ENCODE measurements around the gene DIP2C.
"Not testable (repeated sequence)": the region's sequence is repeated elsewhere in the genome, so short reads cannot be mapped to it uniquely, and the experiment has no call there.

The DIP2C gene

DNA sequence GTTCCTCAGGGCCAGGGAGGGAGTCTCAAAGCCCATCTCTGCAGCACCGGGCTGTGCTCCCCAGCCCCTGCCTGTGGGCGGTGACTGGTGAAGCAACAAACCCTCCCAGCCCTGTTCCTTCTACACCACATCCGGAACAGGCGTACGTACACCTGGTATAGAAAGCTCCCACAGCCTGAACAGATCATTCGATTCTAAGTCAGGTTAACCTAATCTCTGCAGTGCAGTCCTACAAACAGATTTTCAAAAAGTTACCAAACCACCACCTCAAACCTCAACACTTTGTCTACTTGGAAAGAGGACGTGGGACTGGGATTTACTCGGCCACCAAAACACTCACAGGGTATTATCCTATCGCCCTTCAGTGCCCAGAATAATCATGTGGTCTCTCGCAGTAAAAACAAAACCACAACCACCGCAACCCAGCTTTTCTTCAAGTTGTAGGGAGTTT, 238.4 kb downstream of the DIP2C start:
- DNase-seq: no peak
- H3K27ac ChIP-seq: no peak overlapping the region
- no peaks in the 10 kb centered on the region for H3K27me3 ChIP-seq (ENCODE audit: insufficient read depth, low read depth, severe bottlenecking)
- TF ChIP-seq CTCF (IDR thresholded peaks at IDR 0.05; ENCODE audit: low read depth, low read length): no peak
- H3K36me3 ChIP-seq: no peaks in the 10 kb centered on the region
- no peak overlapping the region for H3K4me3 ChIP-seq (ENCODE audit: low read depth, low read length)
- H3K9me3 ChIP-seq (ENCODE audit: severe bottlenecking): no peaks in the 10 kb centered on the region

DNA sequence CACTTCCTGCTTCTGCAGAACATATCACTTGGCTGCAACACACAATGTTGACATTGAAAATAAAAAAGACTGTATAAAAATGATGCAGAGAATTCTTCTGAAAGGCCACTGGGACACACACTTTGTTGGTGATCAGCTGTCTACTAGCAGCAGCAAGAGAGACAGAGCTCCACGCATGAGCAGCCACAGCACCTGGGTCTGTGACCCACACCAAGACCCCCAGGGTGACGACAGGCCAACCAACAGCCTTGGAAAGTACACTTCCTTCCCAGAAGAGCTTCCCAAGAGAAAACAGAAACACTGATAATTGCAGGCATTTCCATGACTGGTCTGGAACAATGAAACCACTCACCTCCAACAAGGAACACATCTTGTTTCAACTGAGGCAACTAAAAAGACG, 239.0 kb downstream of the DIP2C start:
- TF ChIP-seq CTCF (IDR thresholded peaks at IDR 0.05; ENCODE audit: low read depth, low read length): no peak
- Histone ChIP-seq H3K27me3 (ENCODE audit: insufficient read depth, low read depth, severe bottlenecking) (no peaks in the 10 kb centered on the region), H3K27ac (no peak overlapping the region), H3K4me3 (ENCODE audit: low read depth, low read length) (no peak overlapping the region), H3K9me3 (ENCODE audit: severe bottlenecking) (no peaks in the 10 kb centered on the region), H3K36me3 (no peaks in the 10 kb centered on the region)
- DNase-seq: no peak

GRCh38 chr10:449331-449730, 240.1 kb downstream of the DIP2C start:
- H3K27ac ChIP-seq; H3K36me3 ChIP-seq; DNase-seq; H3K27me3 ChIP-seq (ENCODE audit: insufficient read depth, low read depth, severe bottlenecking); H3K4me3 ChIP-seq (ENCODE audit: low read depth, low read length); H3K9me3 ChIP-seq (ENCODE audit: severe bottlenecking): not testable (repeated sequence)

DNA sequence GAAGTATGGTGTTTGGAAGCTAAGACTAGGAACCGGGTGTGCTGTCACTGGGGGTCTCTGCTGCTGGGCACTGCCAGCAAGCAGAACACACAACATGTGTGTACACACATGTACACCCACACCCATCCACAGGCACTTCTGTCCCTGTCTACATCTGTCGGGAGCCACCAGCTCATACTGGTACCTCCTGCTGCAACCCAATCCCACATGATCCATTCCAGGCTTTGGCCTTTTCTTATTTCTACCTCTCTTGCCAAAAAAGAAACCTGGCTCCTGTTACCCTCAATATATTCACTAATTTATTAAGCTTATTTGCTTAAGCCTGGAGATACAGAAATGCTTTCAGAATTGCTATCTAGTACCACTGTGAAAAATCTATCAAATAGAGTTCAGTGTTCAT, 246.0 kb downstream of the DIP2C start:
- H3K4me3 ChIP-seq (ENCODE audit: low read depth, low read length): no peak overlapping the region
- DNase-seq: no peak
- TF ChIP-seq CTCF (IDR thresholded peaks at IDR 0.05; ENCODE audit: low read depth, low read length): no peak
- H3K36me3 ChIP-seq: no peaks in the 10 kb centered on the region
- no peaks in the 10 kb centered on the region for H3K9me3 ChIP-seq (ENCODE audit: severe bottlenecking)
- no peak overlapping the region for H3K27ac ChIP-seq
- H3K27me3 ChIP-seq (ENCODE audit: insufficient read depth, low read depth, severe bottlenecking): no peaks in the 10 kb centered on the region

DNA sequence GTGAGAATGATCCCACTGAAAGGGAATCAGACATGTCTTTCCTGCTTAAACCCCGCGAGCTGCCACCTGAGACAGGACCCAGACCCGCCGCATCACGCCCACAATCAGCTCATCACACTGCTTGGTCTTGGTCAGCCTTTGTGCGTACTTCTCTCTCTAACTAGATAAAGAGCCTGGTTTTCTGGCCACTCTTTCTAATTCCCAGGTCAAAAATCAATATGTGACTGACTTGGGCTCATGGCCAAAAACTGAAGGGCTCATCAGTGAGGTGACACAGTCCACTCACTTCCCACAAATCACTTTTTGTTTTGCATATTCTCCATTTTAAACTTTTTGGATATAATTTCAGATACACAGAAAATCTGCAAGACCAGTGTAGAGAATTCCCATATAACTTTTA, 247.3 kb downstream of the DIP2C start:
- no peak for DNase-seq
- H3K27me3 ChIP-seq (ENCODE audit: insufficient read depth, low read depth, severe bottlenecking): no peaks in the 10 kb centered on the region
- no peaks in the 10 kb centered on the region for H3K36me3 ChIP-seq
- no peaks in the 10 kb centered on the region for H3K9me3 ChIP-seq (ENCODE audit: severe bottlenecking)
- TF ChIP-seq CTCF (IDR thresholded peaks at IDR 0.05; ENCODE audit: low read depth, low read length): no peak
- H3K27ac ChIP-seq: no peak overlapping the region
- no peak overlapping the region for H3K4me3 ChIP-seq (ENCODE audit: low read depth, low read length)

DNA sequence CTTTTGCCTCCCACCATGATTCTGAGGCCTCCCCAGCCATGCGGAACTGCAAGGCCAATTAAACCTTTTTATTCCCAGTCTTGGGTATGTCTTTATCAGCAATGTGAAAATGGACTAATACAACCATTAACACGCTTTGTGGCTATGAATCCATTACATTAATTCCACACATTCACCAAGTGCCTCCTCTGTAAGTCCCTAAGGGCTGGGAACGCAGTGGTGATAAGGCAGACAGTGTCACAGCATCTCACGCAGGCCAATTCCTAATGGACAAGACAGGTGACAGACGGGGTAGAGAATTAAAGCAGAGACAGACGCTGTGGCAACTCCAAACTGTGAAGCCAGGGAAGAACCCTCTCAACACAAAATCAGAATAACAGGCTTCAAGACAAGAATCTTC, 247.8 kb downstream of the DIP2C start:
- DNase-seq: no peak
- Histone ChIP-seq H3K27ac (no peak overlapping the region), H3K27me3 (ENCODE audit: insufficient read depth, low read depth, severe bottlenecking) (no peaks in the 10 kb centered on the region), H3K36me3 (no peaks in the 10 kb centered on the region), H3K9me3 (ENCODE audit: severe bottlenecking) (no peaks in the 10 kb centered on the region), H3K4me3 (ENCODE audit: low read depth, low read length) (no peak overlapping the region)
- TF ChIP-seq CTCF (IDR thresholded peaks at IDR 0.05; ENCODE audit: low read depth, low read length): no peak

Data from WERI-Rb-1 (cell line).